GM21515 (cell line): ENCODE data around the gene DGKE.

Experiments
- ATAC-seq: cut with Tn5 transposase; IDR thresholded peaks from one replicate; pipeline ENCODE4 v1.9.1; 2021; ENCODE audit not compliant: unreplicated experiment

DGKE gene

DNA sequence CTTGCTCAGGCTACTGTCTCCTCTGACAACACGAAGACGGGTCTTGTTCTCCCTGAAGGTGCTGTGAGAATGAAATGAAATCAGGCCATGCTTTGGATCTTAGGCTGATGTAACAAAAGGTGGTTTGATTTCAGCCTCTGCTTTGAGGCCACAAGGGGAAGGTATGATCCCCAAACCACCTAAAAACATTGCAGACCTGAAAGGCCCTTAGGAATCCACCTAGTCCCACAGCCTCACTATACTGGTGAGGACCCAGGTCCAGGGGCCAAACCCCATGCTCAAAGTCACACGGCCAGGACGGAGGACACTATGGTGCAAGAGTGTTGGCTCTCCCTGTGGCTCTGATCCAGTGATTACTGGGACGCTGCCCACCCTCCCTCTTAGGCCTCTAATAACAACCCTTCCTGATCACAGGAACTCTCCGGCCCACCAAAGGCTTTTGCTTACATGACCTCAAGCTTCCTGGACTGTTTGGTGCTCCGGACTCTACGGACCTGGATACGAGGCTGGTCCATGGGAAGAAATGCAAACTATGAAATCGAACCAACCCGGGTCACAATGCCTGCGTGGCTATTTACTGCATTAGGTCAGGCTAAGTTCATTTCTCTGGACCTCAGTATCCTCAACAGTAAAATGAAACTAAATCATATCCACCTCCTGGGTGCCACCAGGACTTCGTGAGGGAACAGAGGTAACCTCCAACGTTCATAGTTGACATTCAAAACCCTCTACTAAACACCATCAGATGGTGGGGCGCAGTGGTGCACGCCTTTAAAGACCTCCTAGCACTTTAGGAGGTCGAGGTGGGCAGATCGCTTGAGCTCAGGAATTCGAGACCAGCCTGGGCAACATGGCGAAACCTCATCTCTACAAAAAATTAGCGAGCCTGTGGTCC, 78.4 kb downstream of the DGKE start:
- no peak for ATAC-seq

DNA sequence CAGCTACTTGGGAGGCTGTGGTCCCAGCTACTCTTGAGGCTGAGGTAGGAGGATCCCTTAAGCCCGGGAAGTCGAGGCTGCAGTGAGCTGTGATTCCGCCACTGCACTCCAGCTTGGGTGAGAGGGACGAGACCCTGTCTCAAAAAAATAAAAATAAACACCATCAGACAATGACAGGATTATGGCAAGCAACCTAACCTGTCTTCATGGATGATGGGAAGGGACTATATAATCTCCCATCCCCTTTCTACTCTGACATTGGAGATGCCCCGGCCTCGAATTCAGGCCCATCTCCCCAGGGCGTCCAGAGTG, 79.0 kb downstream of the DGKE start:
- ATAC-seq: no peak

DNA sequence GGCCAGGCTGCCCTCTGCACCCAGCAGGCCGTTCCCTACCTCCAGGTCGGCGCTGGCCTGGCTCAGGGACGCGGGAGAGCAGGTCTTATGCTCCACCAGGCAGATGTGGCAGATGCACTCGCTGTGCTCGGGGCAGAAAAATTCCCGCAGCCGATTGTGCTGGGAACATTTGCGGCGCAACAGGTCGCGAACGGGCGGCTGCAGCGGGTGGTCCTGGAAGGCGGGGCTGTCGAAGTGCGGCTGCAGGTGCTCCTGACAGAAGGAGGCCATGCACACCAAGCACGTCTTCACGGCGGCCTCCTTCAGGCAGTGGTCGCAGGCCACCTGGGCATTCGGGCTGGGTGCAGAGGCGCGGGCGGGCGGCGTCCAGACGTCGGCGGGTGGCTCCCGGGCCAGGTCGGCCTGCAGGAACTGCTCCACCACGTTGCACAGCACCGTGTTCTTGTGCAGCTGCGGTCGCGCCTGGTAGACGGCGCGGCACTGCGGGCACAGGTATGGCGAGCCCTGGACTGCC, 79.5 kb downstream of the DGKE start:
- peak; percentile 32 for ATAC-seq

DNA sequence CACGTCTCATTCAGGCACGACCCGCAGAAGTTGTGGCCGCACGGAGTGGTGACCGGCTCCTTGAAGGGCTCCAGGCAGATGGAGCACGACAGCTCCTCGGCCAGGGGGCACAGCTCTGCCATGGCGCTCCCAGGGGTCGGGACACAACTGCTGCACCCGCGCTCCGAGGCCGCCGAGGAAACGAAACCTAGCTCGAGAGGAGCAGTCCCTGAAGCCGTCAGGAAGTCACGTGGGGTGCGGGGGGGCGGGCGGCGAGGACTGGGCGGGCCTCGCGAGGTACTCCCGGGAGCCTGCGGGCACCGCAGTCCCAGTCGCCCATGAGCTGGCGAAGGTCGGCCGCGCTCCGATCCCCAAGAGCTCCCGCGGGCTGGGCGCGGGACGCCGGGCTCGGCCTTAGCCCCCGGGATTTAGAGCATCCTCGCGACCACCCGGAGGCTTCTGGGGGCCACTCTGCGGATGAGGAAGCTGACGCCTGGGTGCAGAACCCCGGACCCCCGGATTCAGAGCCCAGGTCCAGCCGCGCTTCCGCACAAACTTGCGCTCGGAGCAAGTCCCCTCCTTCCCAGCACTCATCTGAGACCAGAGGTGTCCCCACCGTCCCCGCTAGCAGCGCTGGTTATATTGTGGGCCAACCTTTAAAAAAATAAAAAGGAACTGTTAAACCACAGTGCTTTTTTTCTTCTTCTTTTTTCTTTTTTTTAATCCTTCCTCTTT, 80.1 kb downstream of the DGKE start, which contains the start of gene TRIM25:
TSS of gene TRIM25 (minus strand) at position 183 of the 714 bp plus-strand sequence. CDS start at position 122, 61 bp downstream.
- ATAC-seq: peak; percentile 65

DNA sequence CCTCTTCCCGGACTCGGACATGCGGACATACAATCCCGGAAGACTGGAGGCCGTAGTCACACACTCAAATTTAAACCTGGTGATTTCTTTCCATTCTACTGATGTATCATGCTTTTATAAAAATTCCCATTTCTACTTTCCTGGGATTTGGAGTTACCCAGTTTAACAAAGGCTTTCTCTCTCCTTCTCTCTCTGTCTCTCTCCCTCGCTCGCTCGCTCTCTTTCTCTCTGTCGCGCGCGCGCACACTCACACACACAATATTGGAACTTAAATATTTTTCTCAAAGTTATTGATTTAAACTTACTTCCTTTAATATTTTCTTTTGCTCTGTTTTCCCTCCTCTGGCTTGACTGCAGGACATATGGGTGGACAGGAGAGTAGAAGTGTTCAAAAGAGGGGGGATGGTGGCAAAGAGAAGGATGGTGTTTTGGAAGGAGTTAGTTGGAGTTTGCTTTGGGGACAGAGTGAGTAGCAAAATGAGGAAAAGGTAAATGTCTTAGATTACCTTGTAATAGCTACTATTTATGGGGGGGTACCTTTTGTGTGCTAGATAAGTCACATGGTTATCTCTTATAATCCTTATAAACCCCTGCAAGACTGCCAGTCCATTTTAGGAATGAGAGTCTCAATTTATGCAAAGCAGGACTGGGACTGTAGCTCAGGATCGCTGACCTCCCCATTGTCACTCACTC, 80.8 kb downstream of the DGKE start:
- no peak for ATAC-seq

DNA sequence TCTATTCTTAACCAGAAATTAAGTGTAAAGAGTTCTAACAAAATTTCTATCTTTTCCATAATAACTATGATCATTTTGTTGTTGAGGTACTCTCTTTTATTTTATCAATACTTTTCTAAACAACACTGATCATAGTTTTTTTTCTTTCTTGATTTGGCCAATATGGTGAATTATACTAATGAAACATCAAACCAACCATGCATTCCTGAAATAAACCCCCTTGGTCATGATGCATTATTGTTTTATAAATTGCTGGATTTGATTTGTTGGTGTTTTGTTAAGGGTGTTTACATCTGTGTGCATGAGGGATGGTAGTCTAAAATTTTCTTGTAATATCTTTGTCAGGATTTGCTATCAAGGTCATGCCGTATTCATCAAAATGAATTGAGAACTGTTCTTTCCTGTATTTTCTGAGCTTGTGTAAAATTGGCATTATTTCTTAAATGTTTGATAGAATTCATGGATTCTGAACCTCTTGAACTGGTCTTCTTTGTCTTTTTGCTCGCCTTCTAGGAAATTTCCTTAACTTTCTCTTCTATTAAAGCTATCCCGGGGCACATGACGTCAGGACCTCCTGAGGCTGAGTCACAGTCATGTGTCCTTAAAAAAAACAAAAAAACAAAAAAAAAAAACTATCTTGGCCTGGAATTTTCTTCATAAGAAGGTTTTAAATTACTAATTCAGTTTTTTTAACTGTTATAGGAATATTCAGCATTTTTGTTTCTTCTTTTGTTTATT, 83.8 kb downstream of the DGKE start:
- ATAC-seq: no peak

DNA sequence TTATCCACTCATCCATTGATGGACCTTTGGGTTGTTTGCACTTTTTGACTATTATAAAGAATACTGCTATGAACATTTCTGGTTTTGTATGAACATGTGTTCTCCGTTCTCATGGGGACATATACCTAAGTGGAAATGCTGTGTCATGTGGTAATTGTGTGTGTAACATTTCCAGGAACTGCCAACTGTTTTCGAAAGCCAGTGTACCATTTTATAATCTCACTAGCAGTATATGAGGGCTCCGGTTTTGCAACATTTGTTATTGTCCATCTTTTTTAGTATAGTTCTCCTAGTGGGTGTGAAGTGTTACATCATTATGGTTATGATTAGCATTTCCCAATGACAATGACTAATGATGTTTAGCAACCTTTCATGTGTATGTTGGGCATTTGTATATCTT, 85.0 kb downstream of the DGKE start:
- ATAC-seq: no peak
